Measurements from ENCODE around the gene PACSIN2. TPM values are rescaled to one million over a fixed set of nuclear protein-coding genes. Genes with fewer than 3 reads are reported as not detected.

The PACSIN2 gene
- total and polyA plus RNA-seq, 2 of the 13 experiments (the other 11 are each of a cell fraction or from before 2014, with no cell fraction given) = 54.1 to 68.8 TPM

DNA sequence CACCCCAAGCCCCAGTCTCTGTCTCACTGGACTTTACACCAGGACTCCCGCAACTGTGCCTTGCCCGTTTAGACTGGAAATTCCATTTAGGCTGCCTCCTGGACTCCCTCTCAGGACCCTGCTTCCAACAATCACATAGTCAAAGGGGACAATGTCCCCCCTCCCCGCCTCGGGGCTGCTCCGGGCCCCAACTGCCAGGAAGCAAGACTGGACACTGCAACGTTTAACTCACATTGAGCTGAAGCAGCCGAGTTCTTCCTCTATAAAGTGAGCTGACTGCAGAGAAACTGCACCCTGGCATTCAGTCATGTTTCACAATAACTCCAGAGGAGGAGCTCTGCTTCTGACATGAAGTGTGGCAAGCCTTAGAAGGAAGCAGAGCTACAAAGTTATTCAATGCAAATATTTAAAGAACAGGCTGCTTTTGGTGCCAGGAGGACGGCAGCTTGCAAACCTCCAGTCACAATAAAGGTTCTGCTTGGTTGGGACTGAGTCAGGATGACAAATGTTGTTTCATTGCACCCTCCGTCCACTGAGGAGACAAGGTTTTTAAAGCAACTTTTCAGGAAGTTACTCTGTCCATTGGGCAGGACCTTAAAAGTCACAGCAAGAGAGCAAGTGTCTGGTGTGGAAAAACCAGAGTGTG is 19.9 kb downstream of the PACSIN2 start (continued):
- TF ChIP-seq, protein P1, sequence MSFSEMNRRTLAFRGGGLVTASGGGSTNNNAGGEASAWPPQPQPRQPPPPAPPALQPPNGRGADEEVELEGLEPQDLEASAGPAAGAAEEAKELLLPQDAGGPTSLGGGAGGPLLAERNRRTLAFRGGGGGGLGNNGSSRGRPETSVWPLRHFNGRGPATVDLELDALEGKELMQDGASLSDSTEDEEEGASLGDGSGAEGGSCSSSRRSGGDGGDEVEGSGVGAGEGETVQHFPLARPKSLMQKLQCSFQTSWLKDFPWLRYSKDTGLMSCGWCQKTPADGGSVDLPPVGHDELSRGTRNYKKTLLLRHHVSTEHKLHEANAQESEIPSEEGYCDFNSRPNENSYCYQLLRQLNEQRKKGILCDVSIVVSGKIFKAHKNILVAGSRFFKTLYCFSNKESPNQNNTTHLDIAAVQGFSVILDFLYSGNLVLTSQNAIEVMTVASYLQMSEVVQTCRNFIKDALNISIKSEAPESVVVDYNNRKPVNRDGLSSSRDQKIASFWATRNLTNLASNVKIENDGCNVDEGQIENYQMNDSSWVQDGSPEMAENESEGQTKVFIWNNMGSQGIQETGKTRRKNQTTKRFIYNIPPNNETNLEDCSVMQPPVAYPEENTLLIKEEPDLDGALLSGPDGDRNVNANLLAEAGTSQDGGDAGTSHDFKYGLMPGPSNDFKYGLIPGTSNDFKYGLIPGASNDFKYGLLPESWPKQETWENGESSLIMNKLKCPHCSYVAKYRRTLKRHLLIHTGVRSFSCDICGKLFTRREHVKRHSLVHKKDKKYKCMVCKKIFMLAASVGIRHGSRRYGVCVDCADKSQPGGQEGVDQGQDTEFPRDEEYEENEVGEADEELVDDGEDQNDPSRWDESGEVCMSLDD (CRISPR knock-in tag; IDR thresholded peaks at IDR 0.05; ENCODE audit: borderline replicate concordance) = no peak
- TF ChIP-seq ZNF839 (CRISPR knock-in tag; IDR thresholded peaks at IDR 0.05; ENCODE audit: borderline replicate concordance) (no peak), ZNF720 (CRISPR knock-in tag; IDR thresholded peaks at IDR 0.05) (no peak), ZNF496 (CRISPR knock-in tag; IDR thresholded peaks at IDR 0.05; ENCODE audit: insufficient replicate concordance) (no peak), CBX5 (CRISPR knock-in tag; IDR thresholded peaks at IDR 0.05; ENCODE audit: borderline replicate concordance) (peak; percentile 15; the same call in 1 of the 2 replicates), POLR2AphosphoS2 (IDR thresholded peaks at IDR 0.05; ENCODE audit: low read depth, low read length) (no peak), ATF7-NPFF (CRISPR knock-in tag; IDR thresholded peaks at IDR 0.05; ENCODE audit: low read depth) (no peak), KDM5B (CRISPR knock-in tag; IDR thresholded peaks at IDR 0.05; ENCODE audit: borderline replicate concordance) (no peak), CBX2 (IDR thresholded peaks at IDR 0.05; ENCODE audit: low read depth, low read length) (no peak), CBX2 (CRISPR knock-in tag; IDR thresholded peaks at IDR 0.05; ENCODE audit: low read depth) (no peak), KDM6A (CRISPR knock-in tag; IDR thresholded peaks at IDR 0.05; ENCODE audit: low read depth) (peak; percentile 19; the same call in 1 of the 2 replicates), ZNF572 (CRISPR knock-in tag; IDR thresholded peaks at IDR 0.05) (no peak), ZNF724P (CRISPR knock-in tag; IDR thresholded peaks at IDR 0.05; ENCODE audit: borderline replicate concordance) (no peak), ZNF274 (CRISPR knock-in tag; IDR thresholded peaks at IDR 0.05) (no peak), BRD4 (CRISPR knock-in tag; IDR thresholded peaks at IDR 0.05) (peak; percentile 84; the same call in 1 of the 2 replicates), SUZ12 (IDR thresholded peaks at IDR 0.05; ENCODE audit: low read depth, low read length) (no peak)
- TF ChIP-seq, protein P2, sequence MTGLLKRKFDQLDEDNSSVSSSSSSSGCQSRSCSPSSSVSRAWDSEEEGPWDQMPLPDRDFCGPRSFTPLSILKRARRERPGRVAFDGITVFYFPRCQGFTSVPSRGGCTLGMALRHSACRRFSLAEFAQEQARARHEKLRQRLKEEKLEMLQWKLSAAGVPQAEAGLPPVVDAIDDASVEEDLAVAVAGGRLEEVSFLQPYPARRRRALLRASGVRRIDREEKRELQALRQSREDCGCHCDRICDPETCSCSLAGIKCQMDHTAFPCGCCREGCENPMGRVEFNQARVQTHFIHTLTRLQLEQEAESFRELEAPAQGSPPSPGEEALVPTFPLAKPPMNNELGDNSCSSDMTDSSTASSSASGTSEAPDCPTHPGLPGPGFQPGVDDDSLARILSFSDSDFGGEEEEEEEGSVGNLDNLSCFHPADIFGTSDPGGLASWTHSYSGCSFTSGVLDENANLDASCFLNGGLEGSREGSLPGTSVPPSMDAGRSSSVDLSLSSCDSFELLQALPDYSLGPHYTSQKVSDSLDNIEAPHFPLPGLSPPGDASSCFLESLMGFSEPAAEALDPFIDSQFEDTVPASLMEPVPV (CRISPR knock-in tag; IDR thresholded peaks at IDR 0.05) = no peak
- TF ChIP-seq, protein P3, sequence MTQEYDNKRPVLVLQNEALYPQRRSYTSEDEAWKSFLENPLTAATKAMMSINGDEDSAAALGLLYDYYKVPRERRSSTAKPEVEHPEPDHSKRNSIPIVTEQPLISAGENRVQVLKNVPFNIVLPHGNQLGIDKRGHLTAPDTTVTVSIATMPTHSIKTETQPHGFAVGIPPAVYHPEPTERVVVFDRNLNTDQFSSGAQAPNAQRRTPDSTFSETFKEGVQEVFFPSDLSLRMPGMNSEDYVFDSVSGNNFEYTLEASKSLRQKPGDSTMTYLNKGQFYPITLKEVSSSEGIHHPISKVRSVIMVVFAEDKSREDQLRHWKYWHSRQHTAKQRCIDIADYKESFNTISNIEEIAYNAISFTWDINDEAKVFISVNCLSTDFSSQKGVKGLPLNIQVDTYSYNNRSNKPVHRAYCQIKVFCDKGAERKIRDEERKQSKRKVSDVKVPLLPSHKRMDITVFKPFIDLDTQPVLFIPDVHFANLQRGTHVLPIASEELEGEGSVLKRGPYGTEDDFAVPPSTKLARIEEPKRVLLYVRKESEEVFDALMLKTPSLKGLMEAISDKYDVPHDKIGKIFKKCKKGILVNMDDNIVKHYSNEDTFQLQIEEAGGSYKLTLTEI (CRISPR knock-in tag; conservative IDR thresholded peaks at IDR 0.05) = no peak
- TF ChIP-seq, protein P4, sequence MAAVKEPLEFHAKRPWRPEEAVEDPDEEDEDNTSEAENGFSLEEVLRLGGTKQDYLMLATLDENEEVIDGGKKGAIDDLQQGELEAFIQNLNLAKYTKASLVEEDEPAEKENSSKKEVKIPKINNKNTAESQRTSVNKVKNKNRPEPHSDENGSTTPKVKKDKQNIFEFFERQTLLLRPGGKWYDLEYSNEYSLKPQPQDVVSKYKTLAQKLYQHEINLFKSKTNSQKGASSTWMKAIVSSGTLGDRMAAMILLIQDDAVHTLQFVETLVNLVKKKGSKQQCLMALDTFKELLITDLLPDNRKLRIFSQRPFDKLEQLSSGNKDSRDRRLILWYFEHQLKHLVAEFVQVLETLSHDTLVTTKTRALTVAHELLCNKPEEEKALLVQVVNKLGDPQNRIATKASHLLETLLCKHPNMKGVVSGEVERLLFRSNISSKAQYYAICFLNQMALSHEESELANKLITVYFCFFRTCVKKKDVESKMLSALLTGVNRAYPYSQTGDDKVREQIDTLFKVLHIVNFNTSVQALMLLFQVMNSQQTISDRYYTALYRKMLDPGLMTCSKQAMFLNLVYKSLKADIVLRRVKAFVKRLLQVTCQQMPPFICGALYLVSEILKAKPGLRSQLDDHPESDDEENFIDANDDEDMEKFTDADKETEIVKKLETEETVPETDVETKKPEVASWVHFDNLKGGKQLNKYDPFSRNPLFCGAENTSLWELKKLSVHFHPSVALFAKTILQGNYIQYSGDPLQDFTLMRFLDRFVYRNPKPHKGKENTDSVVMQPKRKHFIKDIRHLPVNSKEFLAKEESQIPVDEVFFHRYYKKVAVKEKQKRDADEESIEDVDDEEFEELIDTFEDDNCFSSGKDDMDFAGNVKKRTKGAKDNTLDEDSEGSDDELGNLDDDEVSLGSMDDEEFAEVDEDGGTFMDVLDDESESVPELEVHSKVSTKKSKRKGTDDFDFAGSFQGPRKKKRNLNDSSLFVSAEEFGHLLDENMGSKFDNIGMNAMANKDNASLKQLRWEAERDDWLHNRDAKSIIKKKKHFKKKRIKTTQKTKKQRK (IDR thresholded peaks at IDR 0.05; ENCODE audit: low read length) = no peak
